ENCODE measurements around the gene TECPR1.

DNA sequence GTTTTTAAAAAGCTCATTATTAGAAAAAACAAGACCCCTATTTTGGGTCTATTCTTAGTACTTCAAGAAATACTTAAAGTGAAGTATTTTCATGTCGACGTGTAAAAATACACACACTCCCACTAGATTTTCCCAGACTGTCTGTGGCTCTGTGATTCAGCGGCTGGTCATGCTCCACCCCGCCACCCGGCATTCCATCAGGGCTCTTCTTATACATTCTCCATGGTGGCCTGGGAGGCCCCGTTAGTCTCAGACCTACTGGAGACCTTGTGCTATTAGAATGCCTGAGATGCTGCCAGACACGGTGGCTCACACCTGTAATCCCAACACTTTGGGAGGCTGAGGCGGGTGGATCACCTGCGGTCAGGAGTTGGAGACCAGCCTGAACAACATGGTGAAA, 13.1 kb downstream of the TECPR1 start:
- no peak for TF ChIP-seq POLR2AphosphoS5 (IDR thresholded peaks at IDR 0.05)
- TF ChIP-seq, protein P1, sequence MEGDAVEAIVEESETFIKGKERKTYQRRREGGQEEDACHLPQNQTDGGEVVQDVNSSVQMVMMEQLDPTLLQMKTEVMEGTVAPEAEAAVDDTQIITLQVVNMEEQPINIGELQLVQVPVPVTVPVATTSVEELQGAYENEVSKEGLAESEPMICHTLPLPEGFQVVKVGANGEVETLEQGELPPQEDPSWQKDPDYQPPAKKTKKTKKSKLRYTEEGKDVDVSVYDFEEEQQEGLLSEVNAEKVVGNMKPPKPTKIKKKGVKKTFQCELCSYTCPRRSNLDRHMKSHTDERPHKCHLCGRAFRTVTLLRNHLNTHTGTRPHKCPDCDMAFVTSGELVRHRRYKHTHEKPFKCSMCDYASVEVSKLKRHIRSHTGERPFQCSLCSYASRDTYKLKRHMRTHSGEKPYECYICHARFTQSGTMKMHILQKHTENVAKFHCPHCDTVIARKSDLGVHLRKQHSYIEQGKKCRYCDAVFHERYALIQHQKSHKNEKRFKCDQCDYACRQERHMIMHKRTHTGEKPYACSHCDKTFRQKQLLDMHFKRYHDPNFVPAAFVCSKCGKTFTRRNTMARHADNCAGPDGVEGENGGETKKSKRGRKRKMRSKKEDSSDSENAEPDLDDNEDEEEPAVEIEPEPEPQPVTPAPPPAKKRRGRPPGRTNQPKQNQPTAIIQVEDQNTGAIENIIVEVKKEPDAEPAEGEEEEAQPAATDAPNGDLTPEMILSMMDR (IDR thresholded peaks at IDR 0.05): no peak
